Stimulated activated CD4-positive, alpha-beta T cell treated with anti-CD3 and anti-CD28 coated beads, TNF-alpha, amount 100 ng/mL, for 48 hours (primary cell): ENCODE data around the gene TEDC1.

Source experiments
- DNase-seq, 3 donors: peaks; one replicate each; pipeline ENCODE4 v3.0.0-alpha.2; 2020; ENCODE audit warnings: low read depth in 3 of 3

Gene TEDC1

GRCh38 chr14:105495990-105496830 is 5.2 kb downstream of the TEDC1 start:
- no peak for DNase-seq

- no peak for DNase-seq
These were observed 6.0 kb downstream of the TEDC1 start for GRCh38 chr14:105496831-105497591.

- DNase-seq: no peak
These were observed 6.8 kb downstream of the TEDC1 start for GRCh38 chr14:105497671-105498429.

GRCh38 chr14:105498430-105499255 is 7.6 kb downstream of the TEDC1 start:
- no peak for DNase-seq

GRCh38 chr14:105499256-105500035 is 8.4 kb downstream of the TEDC1 start:
- no peak for DNase-seq

- no peak for DNase-seq
These were observed 9.1 kb downstream of the TEDC1 start for GRCh38 chr14:105500036-105500725.

- no peak for DNase-seq
These were observed 9.7 kb downstream of the TEDC1 start for GRCh38 chr14:105500726-105501101.

GRCh38 chr14:105501504-105502291 is 10.7 kb downstream of the TEDC1 start:
- DNase-seq: no peak

GRCh38 chr14:105502446-105503295 is 11.6 kb downstream of the TEDC1 start:
- DNase-seq: no peak

GRCh38 chr14:105503296-105503640 is 12.2 kb downstream of the TEDC1 start:
- no peak for DNase-seq

GRCh38 chr14:105503935-105504692 is 13.1 kb downstream of the TEDC1 start:
- no peak for DNase-seq

GRCh38 chr14:105505101-105505500 is 14.1 kb downstream of the TEDC1 start:
- no peak for DNase-seq

GRCh38 chr14:105507247-105507646 is 16.2 kb downstream of the TEDC1 start:
- DNase-seq: no peak

- no peak for DNase-seq
These were observed 17.0 kb downstream of the TEDC1 start for GRCh38 chr14:105508069-105508468.

- DNase-seq: no peak
These were observed 17.6 kb downstream of the TEDC1 start for GRCh38 chr14:105508601-105509000.

GRCh38 chr14:105517096-105517495 is 26.1 kb downstream of the TEDC1 start:
- no peak for DNase-seq

GRCh38 chr14:105519946-105520698 is 29.1 kb downstream of the TEDC1 start:
- DNase-seq: no peak
